ENCODE results near the gene C4orf50.

The C4orf50 gene

DNA sequence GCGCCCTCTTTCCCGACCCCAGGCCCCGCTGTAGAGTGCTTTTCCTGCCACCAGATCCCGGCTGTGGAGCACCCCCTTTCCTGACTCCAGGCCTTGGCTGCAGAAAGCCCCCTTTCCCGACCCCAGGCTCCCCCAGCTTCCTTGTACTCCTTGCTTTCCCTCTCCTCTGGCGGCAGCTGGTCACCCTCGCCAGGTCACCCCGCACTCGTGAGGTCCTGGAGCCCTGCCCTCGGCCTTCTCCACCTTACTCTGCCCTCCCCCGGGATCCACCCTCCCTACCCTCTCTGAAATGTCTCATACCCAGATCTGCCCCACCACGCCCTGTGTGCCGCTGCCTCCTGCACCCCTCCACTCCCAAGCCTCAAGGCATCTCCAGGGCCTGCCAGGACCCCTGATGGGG lies 25.0 kb upstream of the C4orf50 start:
- no peak for DNase-seq

DNA sequence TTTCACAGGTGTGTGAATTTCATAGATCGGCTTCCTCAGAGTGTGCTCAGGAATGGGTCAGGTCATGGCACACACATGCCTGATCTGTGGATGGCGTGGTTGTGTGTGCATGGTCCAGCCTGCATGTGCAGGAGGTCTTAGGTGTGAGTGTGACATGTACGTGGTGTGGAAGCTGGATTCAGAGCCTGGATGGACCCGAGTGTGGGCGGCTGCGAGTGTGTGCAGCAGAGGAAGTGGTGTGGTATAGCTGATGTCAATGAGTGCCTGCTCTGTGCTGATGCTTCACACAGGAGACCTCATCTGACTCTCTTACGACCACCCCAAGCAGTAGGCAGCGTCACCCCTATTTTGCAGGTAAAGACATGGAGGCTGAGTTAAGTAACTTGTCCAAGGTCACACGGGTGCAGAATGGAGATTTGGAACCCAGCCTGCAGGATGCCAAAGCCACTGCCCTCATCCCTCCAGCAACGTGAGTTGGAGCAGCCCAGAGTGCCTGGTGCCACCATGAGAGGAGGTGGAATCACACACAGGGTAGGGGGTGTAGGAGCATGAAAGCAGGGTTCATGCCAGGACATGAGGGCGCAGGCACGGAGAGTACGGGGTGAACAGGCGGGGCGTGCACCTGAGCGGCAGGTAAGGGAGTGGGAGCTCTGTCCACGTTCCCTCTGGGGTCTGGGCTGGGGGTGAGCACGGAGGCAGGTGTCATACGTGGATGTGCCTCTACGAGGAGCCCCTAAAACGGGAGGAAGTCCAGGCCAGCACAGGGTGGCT lies 24.2 kb upstream of the C4orf50 start:
- no peak for DNase-seq

DNA sequence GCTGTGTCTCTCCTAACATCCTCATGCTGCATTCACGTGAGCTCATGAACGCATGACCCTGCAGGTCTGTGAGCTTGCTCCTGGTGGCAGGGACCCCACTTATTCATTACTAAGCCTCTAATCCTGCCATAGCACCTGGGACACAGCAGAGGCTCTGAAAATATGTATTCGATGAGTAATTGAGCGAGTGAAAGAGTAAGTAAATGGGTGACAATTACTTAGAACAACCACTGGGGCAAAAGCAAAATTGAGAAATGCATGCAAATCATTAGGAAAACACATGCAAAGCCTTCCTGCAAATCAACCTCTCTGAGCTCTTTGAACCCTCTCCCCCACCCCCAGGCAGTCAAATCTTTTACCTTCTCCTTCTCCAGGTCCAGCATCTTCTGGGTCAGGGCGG lies 23.6 kb upstream of the C4orf50 start:
- DNase-seq = no peak

DNA sequence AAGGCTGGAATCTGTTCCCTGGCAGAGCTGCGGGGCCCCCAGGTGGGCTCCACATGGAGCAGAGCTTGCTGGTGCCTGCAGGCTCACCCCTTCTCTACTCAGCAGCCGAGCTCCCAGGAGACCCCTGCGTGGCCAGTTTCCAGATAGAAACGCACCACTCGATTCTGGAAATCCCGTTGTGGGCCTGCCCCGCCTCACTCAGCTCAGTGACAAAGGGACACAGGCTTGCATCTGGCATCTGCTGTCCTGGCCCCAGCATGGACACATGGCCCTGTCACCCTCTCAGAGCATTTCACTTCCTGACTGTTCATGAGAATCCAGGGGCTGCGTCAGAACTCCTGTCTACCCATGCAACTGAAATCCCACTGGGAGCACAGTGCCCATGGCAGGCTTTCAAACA lies 20.5 kb upstream of the C4orf50 start:
- DNase-seq = no peak

DNA sequence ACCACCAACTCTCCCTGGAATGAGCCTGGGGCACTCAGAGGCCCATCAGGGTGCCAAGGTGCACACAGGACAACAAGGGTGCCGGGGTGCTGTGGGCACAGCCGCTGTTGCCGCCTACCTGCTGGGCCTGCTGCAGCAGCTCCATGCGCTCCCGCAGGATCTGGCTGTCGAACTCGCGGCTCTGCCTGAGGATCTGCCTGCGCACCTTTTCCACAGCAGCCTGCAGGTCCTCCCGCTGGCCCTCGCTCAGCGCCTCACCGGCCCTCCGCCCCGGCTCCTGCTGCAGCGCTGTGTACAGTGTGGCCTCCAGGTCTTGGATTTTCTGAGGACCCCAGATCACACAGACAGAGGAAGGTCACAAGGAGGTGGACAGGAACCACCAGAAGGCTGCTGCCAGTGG lies 17.6 kb upstream of the C4orf50 start:
- no peak for DNase-seq

DNA sequence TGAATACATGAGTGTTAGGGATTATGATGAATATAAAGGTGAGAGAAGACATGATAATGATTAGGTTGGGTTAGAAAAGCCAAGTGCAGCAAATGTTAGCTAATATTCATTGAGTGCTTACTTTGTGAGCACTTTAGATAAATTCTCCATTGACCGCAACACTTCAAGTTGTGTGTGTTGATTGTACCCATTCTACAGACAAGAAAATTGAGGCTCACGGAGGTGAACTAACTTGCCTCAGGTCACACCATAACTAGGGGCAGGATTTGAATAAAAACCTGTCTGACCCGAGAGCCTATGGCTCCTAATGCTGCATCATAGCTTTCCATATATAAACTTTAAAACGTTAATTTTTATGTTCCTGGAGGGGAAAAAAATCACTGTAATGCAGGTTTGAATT lies 15.2 kb upstream of the C4orf50 start:
- no peak for DNase-seq

DNA sequence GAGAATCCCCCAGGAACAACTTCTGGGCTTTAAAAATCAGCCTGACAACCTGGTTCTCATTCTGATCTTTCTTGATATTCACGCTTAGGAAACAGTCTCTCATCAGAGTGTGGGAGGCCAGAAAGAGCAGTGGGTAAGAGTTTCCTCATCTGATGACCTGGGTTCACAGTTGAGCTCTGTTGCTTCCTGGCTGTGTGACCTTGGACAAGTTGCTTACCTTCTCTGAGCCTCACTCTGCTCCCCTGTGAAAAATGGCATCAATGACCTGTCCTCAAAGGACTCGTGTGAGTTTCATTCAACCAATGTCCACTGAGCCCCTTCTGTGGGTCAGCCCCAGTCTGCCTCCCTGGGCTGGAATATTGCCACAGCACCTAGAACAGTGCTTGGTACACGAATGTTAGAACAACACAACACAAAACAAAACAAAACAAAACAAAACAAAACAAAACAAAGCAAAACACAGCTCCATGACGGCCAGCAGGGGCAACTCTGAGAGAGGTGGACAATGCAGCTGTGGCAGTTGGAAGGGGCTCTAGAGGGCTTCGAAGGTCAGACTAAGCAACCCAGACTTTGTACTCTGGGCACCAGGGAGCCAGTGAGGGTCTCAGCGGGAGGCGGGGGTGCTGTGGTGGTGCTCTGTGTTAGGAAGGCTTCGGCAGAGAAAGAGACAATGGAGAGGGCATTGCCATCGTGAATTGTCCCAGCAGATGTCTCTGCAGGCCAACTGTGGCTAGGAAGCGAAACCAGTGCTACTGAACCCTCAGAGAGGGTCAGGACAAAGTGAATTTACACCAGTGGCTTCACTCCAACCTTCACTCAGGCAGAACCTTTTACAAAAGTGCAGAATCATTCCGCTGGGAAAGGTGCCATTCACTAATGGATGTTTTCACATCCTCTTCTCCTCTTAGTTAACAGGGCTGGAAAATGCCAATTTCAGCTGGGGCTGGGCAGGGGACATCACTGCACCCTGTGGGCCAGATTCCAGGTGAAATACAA lies 14.3 kb upstream of the C4orf50 start:
- DNase-seq = no peak

DNA sequence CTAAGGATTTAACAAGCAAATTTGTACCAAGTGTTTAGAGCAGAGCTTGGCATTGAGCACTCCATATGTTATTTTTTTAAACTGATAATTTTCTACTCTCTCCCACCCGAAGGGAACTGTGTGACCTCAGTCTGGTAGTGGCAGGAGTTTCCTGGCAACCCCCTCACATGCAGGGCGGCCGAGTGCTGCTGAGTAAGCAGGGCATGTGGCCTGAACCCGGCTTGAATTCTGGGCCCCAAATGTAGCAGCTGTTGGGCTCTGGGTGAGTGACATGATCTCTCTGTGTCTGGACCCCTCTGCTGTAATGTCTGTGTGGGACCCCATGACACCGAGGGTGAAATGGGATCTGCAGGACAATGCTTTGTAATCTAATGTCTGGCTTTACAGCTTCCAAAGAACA lies 13.6 kb upstream of the C4orf50 start:
- no peak for DNase-seq

DNA sequence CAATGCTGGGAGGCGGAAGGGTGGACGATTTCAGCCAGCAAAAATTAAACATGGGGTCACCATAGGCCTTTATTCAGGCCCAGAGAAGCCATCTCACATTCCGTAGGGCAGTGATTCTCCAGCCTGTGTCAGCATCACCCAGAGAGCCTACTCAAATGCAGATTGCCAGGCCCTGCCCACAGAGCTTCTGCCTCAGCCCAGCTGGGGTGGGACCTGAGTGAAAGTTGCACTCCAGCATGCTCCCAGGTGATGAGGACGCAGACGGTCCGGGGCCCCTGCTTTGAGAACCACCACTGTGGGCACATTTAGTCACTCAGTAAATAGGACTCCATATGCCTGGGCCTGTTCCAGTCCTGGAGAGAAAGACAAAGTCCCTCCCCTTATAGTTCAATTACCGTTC lies 12.4 kb upstream of the C4orf50 start:
- no peak for DNase-seq

DNA sequence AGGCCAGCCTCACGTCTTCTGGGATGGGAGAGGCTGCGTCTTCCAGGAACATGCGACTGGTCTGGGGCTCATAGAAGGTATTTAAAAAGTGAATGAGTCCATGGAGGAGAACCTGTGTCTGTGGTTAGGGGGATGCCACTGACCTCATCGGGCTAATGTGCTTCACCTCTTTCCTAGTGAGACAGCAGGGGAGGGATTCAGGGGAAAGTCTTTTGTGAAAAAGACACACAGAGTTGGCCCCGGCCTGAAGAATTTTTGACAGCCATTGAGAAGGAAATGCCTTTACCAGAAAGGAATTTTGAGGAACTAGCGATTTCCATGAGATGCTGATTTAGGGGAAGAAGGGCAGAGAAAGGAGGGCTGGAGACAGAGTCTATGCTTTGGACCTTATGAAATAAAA lies 11.0 kb upstream of the C4orf50 start:
- no peak for DNase-seq

DNA sequence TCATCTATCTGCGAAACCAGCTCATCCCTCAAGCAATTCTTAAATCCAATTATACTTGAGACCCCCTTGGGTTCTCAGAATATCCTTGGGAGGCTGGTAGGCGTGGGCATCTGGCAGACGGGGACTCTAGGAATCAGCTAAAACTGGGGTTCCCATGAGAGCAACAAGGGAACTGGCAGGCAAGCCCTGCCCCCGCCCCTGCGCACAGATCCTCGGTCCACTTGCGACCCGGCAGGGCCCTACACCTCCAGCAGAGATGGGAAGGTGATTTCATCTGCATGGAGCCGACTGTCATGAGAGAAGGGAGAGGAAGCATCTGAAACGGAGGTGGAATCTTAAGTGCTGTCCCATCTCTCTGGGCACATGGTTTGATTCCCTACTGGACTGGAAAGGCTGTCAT lies 9.9 kb upstream of the C4orf50 start:
- no peak for DNase-seq

DNA sequence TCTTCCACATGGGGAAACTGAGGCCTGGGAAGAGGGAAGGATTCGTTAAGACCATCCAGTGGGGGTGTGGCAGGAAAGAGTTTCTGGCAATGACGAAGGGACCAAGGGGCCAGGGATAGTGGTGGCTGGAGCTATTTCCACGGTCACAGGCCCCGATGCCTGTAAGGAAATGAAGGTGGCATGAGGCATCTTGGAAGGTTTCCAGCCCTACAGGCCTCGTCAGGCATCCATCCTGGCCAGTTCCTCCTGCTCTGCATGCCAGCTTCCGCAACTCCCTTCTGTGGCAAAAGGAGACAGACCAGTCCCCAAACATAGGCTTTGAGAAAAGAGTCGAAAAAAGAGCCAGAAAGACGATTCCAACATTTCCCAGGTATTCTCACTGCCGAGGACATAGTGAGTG lies 9.2 kb upstream of the C4orf50 start:
- DNase-seq = no peak

DNA sequence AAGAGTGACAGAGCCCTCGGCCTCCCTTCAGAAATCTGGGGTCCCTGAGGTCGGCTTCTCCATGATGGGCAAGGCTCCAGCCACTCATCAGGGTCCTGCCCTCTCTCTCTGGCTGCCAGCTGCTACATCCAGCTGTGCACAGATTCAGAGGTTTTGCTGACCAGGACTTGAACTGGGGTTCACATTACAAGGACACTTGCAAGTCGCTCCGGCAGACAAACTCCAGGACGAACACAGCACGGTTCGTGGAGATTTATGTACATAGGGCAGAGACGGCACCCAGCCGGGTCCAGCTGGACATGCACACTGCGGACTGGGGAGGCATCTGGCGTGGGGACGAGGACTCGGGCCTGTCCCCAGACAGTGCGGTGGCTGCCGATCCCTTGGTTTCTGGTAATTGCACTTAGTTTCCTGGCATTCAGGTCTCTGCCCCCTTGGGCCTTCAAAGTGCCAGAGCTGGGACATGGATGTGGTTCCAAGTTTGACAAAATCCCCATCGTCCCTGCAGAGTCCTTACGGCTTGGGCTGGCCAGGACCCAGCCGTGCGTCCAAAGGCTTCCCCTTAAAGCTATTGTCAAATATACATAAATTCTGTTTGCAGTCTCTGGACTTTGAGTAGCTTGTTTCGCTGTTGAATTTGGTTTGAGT lies 6.2 kb upstream of the C4orf50 start:
- no peak for DNase-seq

DNA sequence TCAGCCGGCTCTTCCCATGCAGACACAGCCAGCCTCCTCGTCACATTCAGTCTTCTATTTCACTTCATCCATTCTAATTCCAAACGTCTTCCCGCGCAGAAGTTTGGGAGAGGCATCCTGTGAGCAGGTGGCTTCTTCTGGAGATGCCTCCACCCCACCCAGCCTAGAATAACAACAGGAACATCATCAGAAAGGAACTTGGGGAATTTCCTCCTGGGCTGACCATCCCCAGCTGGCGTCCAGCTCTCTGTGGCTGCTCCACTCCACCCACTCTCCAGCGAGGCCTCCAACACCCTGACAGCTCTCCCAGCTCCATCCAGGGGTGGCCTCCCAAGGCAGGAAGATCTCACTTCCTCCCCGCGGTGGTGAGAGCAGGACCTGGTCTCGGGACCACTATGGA lies 5.5 kb upstream of the C4orf50 start:
- DNase-seq = no peak

DNA sequence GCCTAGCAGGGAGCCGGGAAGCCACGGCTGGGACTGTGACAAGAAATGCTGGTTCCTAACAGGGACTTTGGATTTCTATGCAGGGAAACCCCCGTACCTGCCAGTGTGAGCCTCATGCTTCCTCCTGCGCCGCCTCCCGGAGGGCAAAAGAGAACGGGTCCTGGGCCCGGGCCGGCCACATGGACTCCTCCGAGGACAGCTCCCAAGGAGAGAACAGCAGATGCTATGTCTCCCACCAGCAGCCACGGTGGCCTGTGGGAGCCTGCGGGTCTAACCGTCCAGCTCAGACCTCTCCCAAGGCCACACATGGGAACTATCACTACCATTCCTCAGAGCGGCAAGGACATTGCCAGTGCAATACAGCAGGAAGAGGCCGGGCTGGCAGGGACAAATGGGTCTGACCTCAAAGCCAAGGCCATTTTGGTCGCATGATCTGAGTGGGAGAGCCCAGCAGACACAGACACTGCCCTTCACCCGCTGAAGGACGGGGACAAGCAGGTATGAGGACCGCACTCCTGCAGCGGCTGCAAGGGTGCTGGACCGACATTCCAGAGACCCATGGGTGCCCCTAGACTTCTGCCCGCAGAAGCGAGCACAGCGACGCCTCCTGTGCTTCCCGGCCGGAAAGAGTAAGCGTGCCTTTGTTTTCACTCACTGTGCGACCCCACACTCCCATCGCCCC lies 4.5 kb upstream of the C4orf50 start:
- no peak for DNase-seq

DNA sequence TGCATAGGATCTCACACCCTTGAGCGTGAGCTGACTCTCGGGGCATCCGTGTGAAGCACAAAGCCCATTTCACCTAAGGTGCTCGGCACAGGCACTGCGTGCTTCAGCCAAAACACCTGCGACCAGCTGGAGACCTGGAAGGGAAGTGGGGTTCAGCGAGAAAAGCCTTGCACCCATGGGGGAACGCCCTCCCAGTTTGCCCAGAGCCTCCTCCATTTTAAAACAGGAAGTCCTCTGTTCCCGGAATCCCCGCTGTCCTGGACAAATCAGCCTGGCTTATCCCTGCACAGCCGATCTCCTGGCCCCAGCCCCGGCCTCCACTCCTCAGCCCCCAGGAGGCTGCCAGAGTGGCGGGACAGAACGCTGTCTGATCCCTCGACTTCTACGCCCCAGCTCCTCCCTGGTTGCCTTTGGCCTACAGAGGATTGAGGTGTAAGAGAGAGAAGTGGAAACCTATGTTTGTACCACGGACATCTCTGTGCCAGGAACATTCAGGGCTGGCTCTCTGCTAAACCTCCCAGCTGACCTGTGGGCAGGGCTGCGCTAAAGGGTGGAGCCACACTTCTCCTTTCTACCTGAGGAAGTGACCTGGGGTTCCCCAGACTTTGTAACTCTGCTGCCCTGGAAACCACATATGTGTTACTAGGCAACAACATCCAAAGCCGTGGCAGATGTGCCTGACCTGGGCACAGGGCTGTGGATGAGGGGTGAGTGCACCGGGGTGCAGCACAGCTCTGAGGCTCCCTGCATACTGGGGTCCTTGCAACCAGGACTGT lies 3.8 kb upstream of the C4orf50 start:
- no peak for DNase-seq

DNA sequence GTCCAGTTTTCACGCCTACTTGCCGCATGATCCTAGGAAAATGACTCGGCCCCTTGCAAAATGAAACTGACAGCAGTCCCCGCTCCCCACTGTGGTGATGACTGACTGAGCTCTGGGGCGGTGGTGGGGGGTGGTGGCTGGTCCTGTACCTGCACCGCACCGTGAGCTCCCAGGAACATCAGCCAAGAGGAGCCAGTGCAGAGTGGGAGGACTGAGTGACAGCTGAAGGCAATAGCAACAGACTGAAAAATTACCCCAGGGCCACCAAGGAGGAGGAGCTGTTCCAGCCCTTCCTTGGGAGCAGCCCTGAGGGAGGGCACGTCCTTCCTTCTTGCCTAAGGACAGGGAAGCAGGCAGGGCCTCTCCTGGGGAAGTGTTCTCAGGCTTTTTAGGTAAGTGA lies 2.4 kb upstream of the C4orf50 start:
- DNase-seq = no peak

DNA sequence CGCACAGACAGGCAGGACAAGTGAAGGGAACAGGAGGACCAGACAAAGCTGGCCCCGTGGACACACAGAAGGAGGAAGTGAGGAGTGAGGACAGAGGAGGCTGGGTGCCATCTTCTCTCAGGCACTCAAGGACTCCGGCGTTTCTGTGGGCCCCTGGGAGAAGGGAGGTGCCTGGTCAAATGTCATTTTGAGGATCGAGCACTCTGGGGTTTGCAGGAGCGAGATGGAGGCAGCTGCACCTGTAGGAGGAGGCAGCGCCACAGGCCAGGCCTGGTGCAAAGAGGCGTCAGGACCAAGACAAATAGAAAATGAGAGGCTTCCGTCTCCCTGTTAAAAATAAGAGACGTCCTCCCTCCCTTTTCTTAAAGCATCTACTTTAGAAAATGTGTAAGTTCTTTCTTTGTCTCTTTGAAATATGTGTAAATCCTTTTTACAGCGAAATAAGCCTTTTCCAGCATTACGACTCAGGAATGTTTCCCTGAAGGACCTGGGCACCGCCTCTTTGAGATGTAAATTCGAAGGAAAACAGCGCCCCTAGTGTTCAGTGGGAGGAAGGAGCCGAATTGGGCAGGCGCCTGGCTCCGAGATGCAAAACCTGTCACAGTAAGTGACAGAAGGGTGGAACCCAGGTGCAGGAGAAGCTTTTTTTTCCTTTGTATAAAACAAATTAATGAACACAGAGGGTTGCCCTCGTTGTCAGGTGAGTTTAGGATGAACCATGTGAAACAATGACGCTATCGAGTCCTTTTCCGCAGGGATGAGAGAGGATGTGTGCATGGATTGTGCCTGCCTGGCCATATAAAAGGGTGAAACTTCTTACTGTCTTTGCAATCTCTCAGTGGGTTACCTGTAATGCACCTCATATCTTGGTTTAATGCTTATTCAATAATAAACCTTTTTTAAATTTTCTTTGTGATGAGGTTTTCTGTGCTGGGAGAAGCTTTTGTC lies 1.4 kb upstream of the C4orf50 start:
- peak; percentile 27 to 40 for DNase-seq

DNA sequence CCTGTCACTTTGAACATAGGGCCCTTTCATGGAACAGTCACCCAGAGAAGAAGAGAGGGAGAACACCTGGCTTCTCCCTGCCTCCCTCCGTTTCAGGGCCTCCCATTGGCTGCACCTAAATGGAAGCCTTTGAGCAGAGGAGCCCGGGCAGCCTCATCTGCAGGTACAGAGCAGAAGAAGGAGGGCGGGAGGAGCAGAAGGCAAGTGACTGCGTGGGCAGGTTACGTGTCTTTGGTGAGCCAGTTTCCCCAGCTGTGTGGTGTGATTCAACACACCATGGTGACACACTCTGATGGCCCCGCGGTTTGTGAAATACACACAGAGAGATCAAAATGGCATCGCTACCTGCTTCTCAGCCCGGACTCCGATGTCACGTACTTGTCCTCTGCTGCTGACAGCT lies 431 bp downstream of the C4orf50 start:
- no peak for DNase-seq

DNA sequence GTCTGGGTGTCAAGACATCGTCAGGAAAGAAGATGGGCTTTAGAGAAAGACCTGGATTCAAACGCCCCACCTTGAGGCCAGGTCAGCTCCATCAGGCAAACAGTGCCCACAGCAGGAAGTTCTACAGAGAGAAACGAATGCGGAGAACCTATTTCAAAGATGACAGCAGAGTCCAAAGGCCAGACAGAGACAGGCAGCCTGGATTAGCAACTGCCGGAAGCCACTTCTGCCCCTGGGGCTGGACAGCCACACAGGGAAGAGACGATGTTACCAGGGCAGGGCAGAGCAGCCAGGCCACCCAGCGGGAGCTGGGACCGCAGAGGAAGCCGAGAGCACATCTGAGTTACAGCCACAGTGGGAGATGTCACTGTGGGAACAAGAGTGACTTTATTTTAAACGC lies 1.2 kb downstream of the C4orf50 start:
- no peak for DNase-seq

DNA sequence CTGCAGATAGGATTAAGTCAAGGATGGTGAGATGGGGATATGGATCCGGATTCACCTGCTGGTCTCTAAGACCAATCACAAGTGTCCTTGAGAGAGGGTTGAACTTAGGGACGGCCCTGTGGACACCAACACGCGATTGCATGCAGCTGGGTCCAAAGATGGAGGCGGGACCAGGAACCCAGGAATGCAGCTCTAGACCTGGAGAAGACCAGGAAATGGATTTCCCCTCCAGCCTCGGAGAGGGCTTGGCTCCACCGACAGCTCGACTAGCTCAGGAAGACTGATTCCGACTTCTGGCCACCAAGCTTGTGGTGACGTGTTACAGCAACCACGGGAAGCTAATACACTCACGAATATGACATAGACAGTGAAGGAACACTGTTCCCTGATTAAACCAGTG lies 4.7 kb downstream of the C4orf50 start:
- DNase-seq = no peak
